Activated CD4-positive, alpha-beta T cell treated with anti-CD3 and anti-CD28 coated beads, Interleukin-2, amount 50 U/mL, for 48 hours (primary cell): Measurements from ENCODE around the gene FMNL2.
A peak's percentile ranks its signal among the peaks of the same experiment; 100 is the strongest.
"Not testable (repeated sequence)": the region's sequence is repeated elsewhere in the genome, so short reads cannot be mapped to it uniquely, and the experiment has no call there.

Experiments used
- DNase-seq, 2 experiments: peaks; one replicate each; pipeline ENCODE4 v3.0.0-alpha.2; 2020

The FMNL2 gene

GRCh38 chr2:152335016-152335725 lies at the start of gene FMNL2:
FMNL2 (plus strand) TSS chr2:152335174.
- peak; percentile 64 to 70 for DNase-seq

- DNase-seq = no peak
These were observed 42.0 kb upstream of the FMNL2 start for GRCh38 chr2:152292991-152293390.

GRCh38 chr2:152297715-152298114 lies 37.3 kb upstream of the FMNL2 start:
- no peak for DNase-seq

GRCh38 chr2:152298754-152299153 lies 36.2 kb upstream of the FMNL2 start:
- no peak for DNase-seq

- no peak for DNase-seq
These were observed 33.8 kb upstream of the FMNL2 start for GRCh38 chr2:152301131-152301530.

GRCh38 chr2:152303951-152304350 lies 31.0 kb upstream of the FMNL2 start:
- DNase-seq = no peak

- DNase-seq = no peak
These were observed 30.1 kb upstream of the FMNL2 start for GRCh38 chr2:152304836-152305235.

GRCh38 chr2:152307863-152308262 lies 27.1 kb upstream of the FMNL2 start:
- no peak for DNase-seq

GRCh38 chr2:152309352-152310214 lies 25.4 kb upstream of the FMNL2 start:
- no peak for DNase-seq

- no peak for DNase-seq
These were observed 15.0 kb upstream of the FMNL2 start for GRCh38 chr2:152319822-152320570.

GRCh38 chr2:152320814-152321213 lies 14.2 kb upstream of the FMNL2 start:
- DNase-seq = no peak

GRCh38 chr2:152322222-152322621 lies 12.8 kb upstream of the FMNL2 start:
- DNase-seq = no peak

GRCh38 chr2:152325126-152325525 lies 9.8 kb upstream of the FMNL2 start:
- not testable (repeated sequence) for DNase-seq

GRCh38 chr2:152326710-152327109 lies 8.3 kb upstream of the FMNL2 start:
- no peak for DNase-seq

- no peak for DNase-seq
These were observed 7.0 kb upstream of the FMNL2 start for GRCh38 chr2:152328013-152328412.

- DNase-seq = no peak
These were observed 4.6 kb upstream of the FMNL2 start for GRCh38 chr2:152330235-152330866.

- no peak for DNase-seq
These were observed 316 bp upstream of the FMNL2 start for GRCh38 chr2:152334701-152335015.

- peak; percentile 12 to 23 for DNase-seq
These were observed 748 bp downstream of the FMNL2 start for GRCh38 chr2:152335726-152336118.

- DNase-seq = peak; percentile 5 to 16
These were observed 1.3 kb downstream of the FMNL2 start for GRCh38 chr2:152336119-152336853.

GRCh38 chr2:152336854-152337510 lies 2.0 kb downstream of the FMNL2 start:
- DNase-seq = no peak

GRCh38 chr2:152337511-152337903 lies 2.5 kb downstream of the FMNL2 start:
- no peak for DNase-seq
